WTC11 (cell line): ENCODE data around the gene STAB1. TPM values are rescaled to one million over a fixed set of nuclear protein-coding genes. Genes with fewer than 3 reads are reported as not detected.

Source experiments
- ATAC-seq: fragments of 200-7000 bp; cut with Tn5 transposase; 2 replicates; pipeline ENCODE4 v1.10.0; 2021; ENCODE audit warnings: mild to moderate bottlenecking, moderate library complexity
- CTCF ChIA-PET: fragments of 300-600 bp; sonication (Branson Sonifier 250); formaldehyde crosslinking; loops from one replicate; lab custom pipeline; 2021; ENCODE audit warnings: antibody characterized with exemption; lab: Charles Lee
- POLR2A ChIA-PET: fragments of 350-600 bp; sonication (Branson Sonifier 250); formaldehyde crosslinking; loops from one replicate; lab custom pipeline; 2021; ENCODE audit warnings: antibody characterized with exemption; lab: Charles Lee
- DNase-seq: peaks from one replicate; pipeline ENCODE4 v3.0.0; 2021; ENCODE audit warnings: low spot score
- H3K27ac Mint-ChIP-seq: 2 replicates; pipeline ENCODE4 v1.8.0; 2021; ENCODE audit warnings: mixed read lengths
- H3K27me3 Mint-ChIP-seq: 2 replicates; pipeline ENCODE4 v1.8.0; 2021; ENCODE audit warnings: low read depth, mild to moderate bottlenecking, moderate library complexity, mixed read lengths
- H3K36me3 Mint-ChIP-seq: 2 replicates; pipeline ENCODE4 v1.8.0; 2021; ENCODE audit warnings: mixed read lengths
- H3K4me1 Mint-ChIP-seq: 2 replicates; pipeline ENCODE4 v1.8.0; 2022; ENCODE audit warnings: mixed read lengths
- H3K4me3 Mint-ChIP-seq: 2 replicates; pipeline ENCODE4 v1.8.0; 2021; ENCODE audit warnings: mild to moderate bottlenecking, moderate library complexity, mixed read lengths
- H3K9me3 Mint-ChIP-seq: 2 replicates; pipeline ENCODE4 v1.8.0; 2021; ENCODE audit warnings: mixed read lengths
- CBFB ChIP-seq: sonication (generic); formaldehyde crosslinking; IDR thresholded peaks from 2 replicates; pipeline ENCODE4 v1.8.1; 2022; ENCODE audit warnings: mild to moderate bottlenecking, low read depth, missing genetic modification reagents
- CDX4 ChIP-seq: fragments of 250-450 bp; sonication (Bioruptor Pico); IDR thresholded peaks from 2 replicates; pipeline ENCODE4 v1.9.0; 2021; ENCODE audit warnings: moderate library complexity, mild to moderate bottlenecking, inconsistent platforms, borderline replicate concordance
- HMGA2 ChIP-seq: fragments of 250-450 bp; sonication (Bioruptor Pico); IDR thresholded peaks from 2 replicates; pipeline ENCODE4 v1.4.0; 2021; ENCODE audit warnings: mild to moderate bottlenecking, moderate library complexity
- IRF1 ChIP-seq: sonication (generic); formaldehyde crosslinking; IDR thresholded peaks from 2 replicates; pipeline ENCODE4 v1.8.0; 2023; ENCODE audit warnings: missing genetic modification reagents
- JUN ChIP-seq: sonication (generic); formaldehyde crosslinking; IDR thresholded peaks from 2 replicates; pipeline ENCODE4 v1.8.0; 2023; ENCODE audit warnings: mild to moderate bottlenecking, missing genetic modification reagents
- SMAD4 ChIP-seq: sonication (generic); formaldehyde crosslinking; IDR thresholded peaks from 2 replicates; pipeline ENCODE4 v1.8.0; 2022; ENCODE audit warnings: mild to moderate bottlenecking, missing genetic modification reagents
- ZNF317 ChIP-seq: sonication (generic); formaldehyde crosslinking; IDR thresholded peaks from 2 replicates; pipeline ENCODE4 v1.8.1; 2023; ENCODE audit warnings: low read depth, mild to moderate bottlenecking, moderate library complexity, missing genetic modification reagents, borderline replicate concordance
- ZNF512 ChIP-seq: sonication (generic); formaldehyde crosslinking; IDR thresholded peaks from 2 replicates; pipeline ENCODE4 v1.8.1; 2022; ENCODE audit warnings: missing genetic modification reagents, borderline replicate concordance
- total RNA-seq: library from RNA; stranded (reverse); gene quantifications from 3 replicates; pipeline ENCODE4 v1.2.3, GENCODE V29; 2021
- TF ChIP-seq, protein P1 (sequence below): sonication (generic); formaldehyde crosslinking; IDR thresholded peaks from 2 replicates; pipeline ENCODE4 v1.8.0; 2022; ENCODE audit warnings: mild to moderate bottlenecking, missing genetic modification reagents
- TF ChIP-seq, protein P2 (sequence below): sonication (generic); formaldehyde crosslinking; IDR thresholded peaks from 2 replicates; pipeline ENCODE4 v1.8.1; 2023; ENCODE audit warnings: mild to moderate bottlenecking, missing genetic modification reagents
- TF ChIP-seq, protein P3 (sequence below): fragments of 250-450 bp; sonication (Bioruptor Pico); IDR thresholded peaks from 2 replicates; pipeline ENCODE4 v1.8.0; 2021; ENCODE audit warnings: mild to moderate bottlenecking
- TF ChIP-seq, protein P4 (sequence below): sonication (generic); formaldehyde crosslinking; IDR thresholded peaks from 2 replicates; pipeline ENCODE4 v1.8.0; 2022; ENCODE audit warnings: missing genetic modification reagents
- TF ChIP-seq, protein P5 (sequence below): sonication (generic); formaldehyde crosslinking; IDR thresholded peaks from 2 replicates; pipeline ENCODE4 v1.8.1; 2022; ENCODE audit warnings: low read depth, mild to moderate bottlenecking, moderate library complexity, missing genetic modification reagents, borderline replicate concordance
- TF ChIP-seq, protein P6 (sequence below): sonication (generic); formaldehyde crosslinking; conservative IDR thresholded peaks from 2 replicates; pipeline ENCODE4 v1.8.1; 2022; ENCODE audit warnings: mild to moderate bottlenecking, missing genetic modification reagents

Gene STAB1
- total RNA-seq, 1 experiment from 2014 or later, result 1.9 TPM

DNA sequence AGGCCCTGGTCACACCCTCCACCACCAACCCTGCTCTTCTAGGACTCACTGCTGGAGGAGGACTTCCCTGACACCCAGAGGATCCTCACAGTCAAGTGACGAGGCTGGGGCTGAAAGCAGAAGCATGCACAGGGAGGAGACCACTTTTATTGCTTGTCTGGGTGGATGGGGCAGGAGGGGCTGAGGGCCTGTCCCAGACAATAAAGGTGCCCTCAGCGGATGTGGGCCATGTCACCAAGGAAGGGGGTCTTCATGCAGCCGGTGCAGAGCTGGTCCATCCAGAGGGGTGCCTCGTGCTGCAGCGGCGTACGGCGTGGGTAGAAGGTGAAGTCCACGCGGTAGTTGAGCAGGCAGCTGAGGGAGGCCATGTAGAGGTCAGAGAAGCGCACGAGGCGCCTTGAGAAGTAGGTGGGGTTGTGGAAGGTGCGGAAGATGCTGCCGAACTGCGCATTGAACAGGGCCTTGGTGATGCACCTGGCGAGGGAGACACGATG is 29.2 kb downstream of the STAB1 start (continued):
- TF ChIP-seq, protein P1, sequence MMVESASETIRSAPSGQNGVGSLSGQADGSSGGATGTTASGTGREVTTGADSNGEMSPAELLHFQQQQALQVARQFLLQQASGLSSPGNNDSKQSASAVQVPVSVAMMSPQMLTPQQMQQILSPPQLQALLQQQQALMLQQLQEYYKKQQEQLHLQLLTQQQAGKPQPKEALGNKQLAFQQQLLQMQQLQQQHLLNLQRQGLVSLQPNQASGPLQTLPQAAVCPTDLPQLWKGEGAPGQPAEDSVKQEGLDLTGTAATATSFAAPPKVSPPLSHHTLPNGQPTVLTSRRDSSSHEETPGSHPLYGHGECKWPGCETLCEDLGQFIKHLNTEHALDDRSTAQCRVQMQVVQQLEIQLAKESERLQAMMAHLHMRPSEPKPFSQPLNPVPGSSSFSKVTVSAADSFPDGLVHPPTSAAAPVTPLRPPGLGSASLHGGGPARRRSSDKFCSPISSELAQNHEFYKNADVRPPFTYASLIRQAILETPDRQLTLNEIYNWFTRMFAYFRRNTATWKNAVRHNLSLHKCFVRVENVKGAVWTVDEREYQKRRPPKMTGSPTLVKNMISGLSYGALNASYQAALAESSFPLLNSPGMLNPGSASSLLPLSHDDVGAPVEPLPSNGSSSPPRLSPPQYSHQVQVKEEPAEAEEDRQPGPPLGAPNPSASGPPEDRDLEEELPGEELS, result no peak
- TF ChIP-seq, protein P2, sequence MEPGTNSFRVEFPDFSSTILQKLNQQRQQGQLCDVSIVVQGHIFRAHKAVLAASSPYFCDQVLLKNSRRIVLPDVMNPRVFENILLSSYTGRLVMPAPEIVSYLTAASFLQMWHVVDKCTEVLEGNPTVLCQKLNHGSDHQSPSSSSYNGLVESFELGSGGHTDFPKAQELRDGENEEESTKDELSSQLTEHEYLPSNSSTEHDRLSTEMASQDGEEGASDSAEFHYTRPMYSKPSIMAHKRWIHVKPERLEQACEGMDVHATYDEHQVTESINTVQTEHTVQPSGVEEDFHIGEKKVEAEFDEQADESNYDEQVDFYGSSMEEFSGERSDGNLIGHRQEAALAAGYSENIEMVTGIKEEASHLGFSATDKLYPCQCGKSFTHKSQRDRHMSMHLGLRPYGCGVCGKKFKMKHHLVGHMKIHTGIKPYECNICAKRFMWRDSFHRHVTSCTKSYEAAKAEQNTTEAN, result no peak
- TF ChIP-seq, protein P3, sequence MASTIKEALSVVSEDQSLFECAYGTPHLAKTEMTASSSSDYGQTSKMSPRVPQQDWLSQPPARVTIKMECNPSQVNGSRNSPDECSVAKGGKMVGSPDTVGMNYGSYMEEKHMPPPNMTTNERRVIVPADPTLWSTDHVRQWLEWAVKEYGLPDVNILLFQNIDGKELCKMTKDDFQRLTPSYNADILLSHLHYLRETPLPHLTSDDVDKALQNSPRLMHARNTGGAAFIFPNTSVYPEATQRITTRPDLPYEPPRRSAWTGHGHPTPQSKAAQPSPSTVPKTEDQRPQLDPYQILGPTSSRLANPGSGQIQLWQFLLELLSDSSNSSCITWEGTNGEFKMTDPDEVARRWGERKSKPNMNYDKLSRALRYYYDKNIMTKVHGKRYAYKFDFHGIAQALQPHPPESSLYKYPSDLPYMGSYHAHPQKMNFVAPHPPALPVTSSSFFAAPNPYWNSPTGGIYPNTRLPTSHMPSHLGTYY, result no peak
- no peak for TF ChIP-seq IRF1 (CRISPR knock-in tag)

GRCh38 chr3:52524752-52525679 is 29.9 kb downstream of the STAB1 start:
- no peaks in the 10 kb centered on the region; the same call in 1 of the 2 replicates for H3K27me3 Mint-ChIP-seq
- H3K9me3 Mint-ChIP-seq, result no peaks in the 10 kb centered on the region
- TF ChIP-seq CBFB, result no peak
- peaks cover 38% of the 10 kb centered on the region for H3K36me3 Mint-ChIP-seq
- H3K4me3 Mint-ChIP-seq, result no peak overlapping the region
- DNase-seq (peak; percentile 6), ATAC-seq (no peak)
- H3K4me1 Mint-ChIP-seq, result no peaks in the 10 kb centered on the region
- ChIA-PET POLR2A (no interaction called here), CTCF (no interaction called here)
- no peak overlapping the region for H3K27ac Mint-ChIP-seq

DNA sequence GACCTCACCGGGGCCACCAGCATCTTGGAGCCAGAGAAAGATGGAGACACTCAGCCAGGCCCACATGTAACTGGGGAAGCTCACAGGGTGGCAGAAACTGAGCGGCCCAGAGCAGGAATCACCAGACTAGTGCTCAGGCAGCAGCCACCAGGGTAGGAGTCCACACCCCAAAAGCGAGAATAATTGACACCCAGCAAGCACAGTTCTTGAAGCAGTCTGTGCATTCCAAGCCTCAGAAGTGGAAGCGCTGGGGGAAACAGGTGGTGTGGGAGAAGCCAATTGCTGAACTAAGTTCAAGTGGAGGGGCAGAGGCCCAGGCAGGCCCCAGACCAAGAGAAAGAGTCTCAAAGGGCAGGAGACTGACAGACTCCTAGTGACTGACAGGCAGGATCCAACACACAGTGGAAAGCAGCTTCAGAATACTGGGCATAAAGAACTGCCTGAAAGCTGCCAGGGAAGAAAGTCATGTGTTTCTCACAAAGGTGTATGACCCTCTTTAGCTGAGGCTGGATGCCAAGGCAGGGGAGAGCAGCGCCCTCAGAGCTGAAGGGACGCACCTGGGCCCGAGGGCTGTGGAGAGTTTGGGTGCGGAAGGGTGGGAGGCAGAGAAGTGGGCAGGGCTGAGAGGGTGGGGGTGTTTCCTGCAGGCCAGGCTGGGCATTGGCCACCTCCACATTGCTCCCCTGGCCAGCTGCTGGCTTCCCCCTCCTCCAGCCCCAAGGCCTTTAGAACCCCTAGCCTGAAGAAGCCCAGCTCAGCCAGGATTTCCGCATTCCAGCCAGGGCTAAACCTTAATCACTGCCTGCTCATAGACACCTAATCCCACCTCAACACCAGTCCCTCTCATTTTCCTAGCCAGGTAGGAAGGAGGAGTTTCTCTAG is 30.8 kb downstream of the STAB1 start:
- H3K4me1 Mint-ChIP-seq, result no peaks in the 10 kb centered on the region
- ChIA-PET CTCF (interaction anchor here (1.7 kb wide), 1 partner anchor 44 kb away, joined by 3 read pairs; no protein-coding TSS in a partner anchor), POLR2A (no interaction called here)
- peak; percentile 3 for DNase-seq
- H3K36me3 Mint-ChIP-seq, result peaks cover 38% of the 10 kb centered on the region
- no peak for ATAC-seq
- H3K9me3 Mint-ChIP-seq, result no peaks in the 10 kb centered on the region
- H3K4me3 Mint-ChIP-seq, result no peak overlapping the region
- H3K27me3 Mint-ChIP-seq, result no peaks in the 10 kb centered on the region; the same call in 1 of the 2 replicates
- H3K27ac Mint-ChIP-seq, result peak overlapping the region; percentile 24; the same call in 1 of the 2 replicates
- TF ChIP-seq HMGA2 (CRISPR knock-in tag) (no peak), ZNF317 (CRISPR knock-in tag) (no peak), SMAD4 (CRISPR knock-in tag) (no peak), JUN (CRISPR knock-in tag) (no peak), ZNF512 (no peak), CDX4 (CRISPR knock-in tag) (no peak)
- TF ChIP-seq, protein P4, sequence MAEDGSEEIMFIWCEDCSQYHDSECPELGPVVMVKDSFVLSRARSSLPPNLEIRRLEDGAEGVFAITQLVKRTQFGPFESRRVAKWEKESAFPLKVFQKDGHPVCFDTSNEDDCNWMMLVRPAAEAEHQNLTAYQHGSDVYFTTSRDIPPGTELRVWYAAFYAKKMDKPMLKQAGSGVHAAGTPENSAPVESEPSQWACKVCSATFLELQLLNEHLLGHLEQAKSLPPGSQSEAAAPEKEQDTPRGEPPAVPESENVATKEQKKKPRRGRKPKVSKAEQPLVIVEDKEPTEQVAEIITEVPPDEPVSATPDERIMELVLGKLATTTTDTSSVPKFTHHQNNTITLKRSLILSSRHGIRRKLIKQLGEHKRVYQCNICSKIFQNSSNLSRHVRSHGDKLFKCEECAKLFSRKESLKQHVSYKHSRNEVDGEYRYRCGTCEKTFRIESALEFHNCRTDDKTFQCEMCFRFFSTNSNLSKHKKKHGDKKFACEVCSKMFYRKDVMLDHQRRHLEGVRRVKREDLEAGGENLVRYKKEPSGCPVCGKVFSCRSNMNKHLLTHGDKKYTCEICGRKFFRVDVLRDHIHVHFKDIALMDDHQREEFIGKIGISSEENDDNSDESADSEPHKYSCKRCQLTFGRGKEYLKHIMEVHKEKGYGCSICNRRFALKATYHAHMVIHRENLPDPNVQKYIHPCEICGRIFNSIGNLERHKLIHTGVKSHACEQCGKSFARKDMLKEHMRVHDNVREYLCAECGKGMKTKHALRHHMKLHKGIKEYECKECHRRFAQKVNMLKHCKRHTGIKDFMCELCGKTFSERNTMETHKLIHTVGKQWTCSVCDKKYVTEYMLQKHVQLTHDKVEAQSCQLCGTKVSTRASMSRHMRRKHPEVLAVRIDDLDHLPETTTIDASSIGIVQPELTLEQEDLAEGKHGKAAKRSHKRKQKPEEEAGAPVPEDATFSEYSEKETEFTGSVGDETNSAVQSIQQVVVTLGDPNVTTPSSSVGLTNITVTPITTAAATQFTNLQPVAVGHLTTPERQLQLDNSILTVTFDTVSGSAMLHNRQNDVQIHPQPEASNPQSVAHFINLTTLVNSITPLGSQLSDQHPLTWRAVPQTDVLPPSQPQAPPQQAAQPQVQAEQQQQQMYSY (CRISPR knock-in tag), result no peak
- TF ChIP-seq, protein P5, sequence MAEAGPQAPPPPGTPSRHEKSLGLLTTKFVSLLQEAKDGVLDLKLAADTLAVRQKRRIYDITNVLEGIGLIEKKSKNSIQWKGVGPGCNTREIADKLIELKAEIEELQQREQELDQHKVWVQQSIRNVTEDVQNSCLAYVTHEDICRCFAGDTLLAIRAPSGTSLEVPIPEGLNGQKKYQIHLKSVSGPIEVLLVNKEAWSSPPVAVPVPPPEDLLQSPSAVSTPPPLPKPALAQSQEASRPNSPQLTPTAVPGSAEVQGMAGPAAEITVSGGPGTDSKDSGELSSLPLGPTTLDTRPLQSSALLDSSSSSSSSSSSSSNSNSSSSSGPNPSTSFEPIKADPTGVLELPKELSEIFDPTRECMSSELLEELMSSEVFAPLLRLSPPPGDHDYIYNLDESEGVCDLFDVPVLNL, result no peak
- TF ChIP-seq, protein P6, sequence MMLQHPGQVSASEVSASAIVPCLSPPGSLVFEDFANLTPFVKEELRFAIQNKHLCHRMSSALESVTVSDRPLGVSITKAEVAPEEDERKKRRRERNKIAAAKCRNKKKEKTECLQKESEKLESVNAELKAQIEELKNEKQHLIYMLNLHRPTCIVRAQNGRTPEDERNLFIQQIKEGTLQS, result no peak
